ENCODE results near the gene FAF1. TPM values are rescaled to one million over a fixed set of nuclear protein-coding genes. Genes with fewer than 3 reads are reported as not detected.
"Not testable (repeated sequence)": the region's sequence is repeated elsewhere in the genome, so short reads cannot be mapped to it uniquely, and the experiment has no call there.

Gene FAF1
- total RNA-seq, 2 donors from 2014 or later: 48.8 to 52.6 TPM

GRCh38 chr1:50968821-50969610, 8.9 kb upstream of the FAF1 start:
- intact Hi-C loops (cut with DNase I, micrococcal nuclease): no loop called here

GRCh38 chr1:50968158-50968820, 8.2 kb upstream of the FAF1 start:
- ATAC-seq (peak; percentile 90), DNase-seq (peak; percentile 94)
- intact Hi-C loops (cut with DNase I, micrococcal nuclease): no loop called here

More at GRCh38 chr1:50968821-50969610, 8.9 kb upstream of the FAF1 start:
- ATAC-seq (peak; percentile 46), DNase-seq (peak; percentile 57 to 66)

- DNase-seq (no peak), ATAC-seq (no peak)
- intact Hi-C loops (cut with DNase I, micrococcal nuclease): no loop called here
These were observed 7.5 kb upstream of the FAF1 start for GRCh38 chr1:50967416-50968157.

GRCh38 chr1:50966991-50967390, 6.9 kb upstream of the FAF1 start:
- intact Hi-C loops (cut with DNase I, micrococcal nuclease): no loop called here
- ATAC-seq: no peak
- DNase-seq: no peak

- DNase-seq (no peak), ATAC-seq (no peak)
- intact Hi-C loops (cut with DNase I, micrococcal nuclease): no loop called here
These were observed 4.8 kb upstream of the FAF1 start for GRCh38 chr1:50964863-50965262.

GRCh38 chr1:50959303-50959912, 659 bp downstream of the FAF1 start:
- intact Hi-C loops (cut with DNase I, micrococcal nuclease): no loop called here
- peak in 1 of 2 donors; percentile 51 for DNase-seq
- peak; percentile 12 for ATAC-seq

GRCh38 chr1:50955116-50955515, 5.0 kb downstream of the FAF1 start:
- ATAC-seq (no peak), DNase-seq (no peak)
- intact Hi-C loops (cut with DNase I, micrococcal nuclease): no loop called here

GRCh38 chr1:50952566-50952965, 7.5 kb downstream of the FAF1 start:
- DNase-seq; ATAC-seq; intact Hi-C loops (cut with DNase I, micrococcal nuclease): not testable (repeated sequence)

- intact Hi-C loops (cut with DNase I, micrococcal nuclease): no loop called here
- ATAC-seq (peak; percentile 88), DNase-seq (no peak)
These were observed 9.7 kb downstream of the FAF1 start for GRCh38 chr1:50950396-50950795.

- DNase-seq (no peak), ATAC-seq (no peak)
- intact Hi-C loops (cut with DNase I, micrococcal nuclease): no loop called here
These were observed 10.6 kb downstream of the FAF1 start for GRCh38 chr1:50949286-50949982.

GRCh38 chr1:50942334-50942733, 17.7 kb downstream of the FAF1 start:
- intact Hi-C loops (cut with DNase I, micrococcal nuclease): no loop called here
- ATAC-seq (no peak), DNase-seq (no peak)

GRCh38 chr1:50940291-50940690, 19.8 kb downstream of the FAF1 start:
- intact Hi-C loops (cut with DNase I, micrococcal nuclease): no loop called here
- DNase-seq (no peak), ATAC-seq (no peak)

GRCh38 chr1:50936321-50936720, 23.7 kb downstream of the FAF1 start:
- intact Hi-C loops (cut with DNase I, micrococcal nuclease): loop anchor here in 1 of 2 donors (5.0 kb wide), 1 partner anchor 251 kb away; no protein-coding TSS in a partner anchor
- no peak for ATAC-seq

GRCh38 chr1:50935276-50935675, 24.8 kb downstream of the FAF1 start:
- DNase-seq, ATAC-seq: not testable (repeated sequence)
- intact Hi-C loops (cut with DNase I, micrococcal nuclease): loop anchor here in 1 of 2 donors (5.0 kb wide), 1 partner anchor 252 kb away; no protein-coding TSS in a partner anchor

More at GRCh38 chr1:50936321-50936720, 23.7 kb downstream of the FAF1 start:
- DNase-seq: no peak

- DNase-seq (no peak), ATAC-seq (no peak)
- intact Hi-C loops (cut with DNase I, micrococcal nuclease): loop anchor here in 1 of 2 donors (5.0 kb wide), 1 partner anchor 252 kb away; no protein-coding TSS in a partner anchor
These were observed 25.2 kb downstream of the FAF1 start for GRCh38 chr1:50934838-50935237.

- DNase-seq; ATAC-seq; intact Hi-C loops (cut with DNase I, micrococcal nuclease): not testable (repeated sequence)
These were observed 26.3 kb downstream of the FAF1 start for GRCh38 chr1:50933770-50934169.

- ATAC-seq; DNase-seq; intact Hi-C loops (cut with DNase I, micrococcal nuclease): not testable (repeated sequence)
These were observed 28.0 kb downstream of the FAF1 start for GRCh38 chr1:50932043-50932442.
